ENCODE measurements around the gene LMF1.
A peak's percentile ranks its signal among the peaks of the same experiment; 100 is the strongest.

LMF1 gene

GRCh38 chr16:970766-971581 is at the start of gene LMF1:
LMF1 (minus strand) TSS chr16:970984; CDS start chr16:970980, 4 bp downstream.
- peak; percentile 92 for DNase-seq
- in situ Hi-C loops (cut with MboI; ENCODE audit: low pct_unique_long_range_greater_than_20kb, low sequenced_read_pairs), result no loop called here

GRCh38 chr16:1020091-1020399 is 49.3 kb upstream of the LMF1 start:
- DNase-seq, result no peak
- in situ Hi-C loops (cut with MboI; ENCODE audit: low pct_unique_long_range_greater_than_20kb, low sequenced_read_pairs), result no loop called here

DNA sequence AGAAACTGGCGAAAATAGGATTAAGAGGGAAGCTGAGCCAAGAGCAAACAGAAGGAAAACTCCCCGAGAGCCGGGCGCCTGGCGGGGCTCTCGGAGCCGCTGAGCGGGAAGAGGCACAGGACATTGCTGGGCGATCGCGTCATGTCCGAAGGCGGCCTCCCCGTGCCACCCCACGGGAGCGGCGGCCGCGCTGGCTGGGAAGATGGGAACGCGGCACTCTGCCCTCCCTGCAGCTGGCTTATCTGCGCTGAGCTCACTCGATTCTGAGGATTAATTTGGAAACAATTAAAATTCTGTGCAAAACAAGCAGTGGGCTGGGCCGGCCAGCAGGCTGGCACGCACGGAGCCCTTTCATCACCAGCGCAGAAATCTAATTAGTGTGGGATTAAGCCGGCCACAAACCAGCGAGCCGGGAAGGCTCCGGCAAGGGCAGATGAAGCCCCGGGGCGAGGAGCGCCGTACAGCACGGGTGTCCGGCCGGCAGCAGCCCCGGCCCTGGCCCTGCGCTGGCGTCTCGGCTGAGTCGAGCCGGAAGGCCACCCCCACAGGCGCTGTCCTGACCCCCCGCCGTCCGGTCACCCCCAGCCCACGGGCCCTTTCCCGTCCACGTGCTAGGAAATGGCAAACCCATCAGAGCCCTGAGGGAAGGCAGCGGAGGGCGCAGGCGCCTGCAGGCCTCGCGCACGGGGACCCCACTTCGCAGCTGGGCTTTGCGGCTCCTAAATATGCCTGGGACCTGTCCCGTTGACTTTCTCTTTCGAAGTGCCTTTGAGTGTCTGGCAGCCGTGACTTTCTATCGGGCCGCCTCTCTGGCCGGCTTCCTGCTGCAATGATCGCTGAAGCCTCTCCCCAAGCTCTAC is 48.7 kb upstream of the LMF1 start:
- no peak for DNase-seq
- in situ Hi-C loops (cut with MboI; ENCODE audit: low pct_unique_long_range_greater_than_20kb, low sequenced_read_pairs), result no loop called here

DNA sequence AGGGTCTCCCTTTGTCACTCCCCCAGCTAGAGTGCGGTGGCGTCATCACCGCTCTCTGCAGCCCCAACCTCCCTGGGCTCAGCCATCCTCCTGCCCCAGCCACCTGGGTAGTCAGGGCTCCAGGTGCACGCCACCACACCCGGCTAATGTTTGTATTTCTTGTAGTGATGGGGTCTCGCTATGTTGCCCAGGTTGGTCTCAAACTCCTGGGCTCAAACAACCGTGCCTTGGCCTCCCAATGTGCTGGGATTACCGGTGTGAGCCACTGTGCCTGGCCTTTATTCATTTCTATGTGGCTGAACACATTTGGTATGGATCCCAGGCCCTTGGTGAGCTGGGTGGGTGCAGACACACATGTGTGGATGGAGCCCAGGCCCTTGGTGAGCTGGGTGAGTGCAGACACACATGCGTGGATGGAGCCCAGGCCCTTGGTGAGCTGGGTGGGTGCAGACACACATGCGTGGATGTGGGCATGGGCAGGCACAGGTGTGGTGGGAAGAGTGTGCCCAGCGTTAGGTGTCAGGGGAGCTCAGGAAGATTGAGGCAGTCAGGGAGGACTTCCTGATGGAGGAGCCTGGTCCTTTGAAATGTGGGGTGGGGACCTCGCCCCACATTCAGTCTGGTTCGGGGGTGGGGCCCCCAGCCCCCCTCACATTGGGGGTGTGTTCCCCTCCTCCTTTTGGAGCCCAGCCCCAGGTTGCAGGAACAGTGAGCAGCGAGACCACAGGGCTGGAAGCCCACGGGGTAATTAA is 47.8 kb upstream of the LMF1 start:
- in situ Hi-C loops (cut with MboI; ENCODE audit: low pct_unique_long_range_greater_than_20kb, low sequenced_read_pairs), result no loop called here
- DNase-seq, result no peak

- in situ Hi-C loops (cut with MboI; ENCODE audit: low pct_unique_long_range_greater_than_20kb, low sequenced_read_pairs), result no loop called here
- DNase-seq, result no peak
These were observed 44.1 kb upstream of the LMF1 start for GRCh38 chr16:1014771-1015495.

GRCh38 chr16:1014221-1014620 is 43.4 kb upstream of the LMF1 start:
- DNase-seq, result no peak

DNA sequence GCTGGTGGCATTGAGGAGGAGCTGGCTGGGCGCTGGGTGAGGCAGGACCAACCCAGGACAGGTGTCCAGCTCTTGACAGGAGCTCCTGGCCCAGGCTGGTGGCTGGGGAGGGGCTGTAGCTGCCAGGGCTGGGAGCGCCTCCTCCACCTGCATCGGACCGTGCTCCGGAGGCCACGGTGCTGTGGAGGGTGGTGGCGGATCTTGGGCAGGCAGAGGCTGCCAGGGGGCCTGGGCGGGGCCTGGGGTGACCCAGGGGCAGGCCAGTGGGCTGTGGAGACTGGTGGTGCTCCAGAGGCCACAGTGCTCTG is 42.8 kb upstream of the LMF1 start:
- in situ Hi-C loops (cut with MboI; ENCODE audit: low pct_unique_long_range_greater_than_20kb, low sequenced_read_pairs), result no loop called here
- DNase-seq, result no peak

More at GRCh38 chr16:1014221-1014620, 43.4 kb upstream of the LMF1 start:
- in situ Hi-C loops (cut with MboI; ENCODE audit: low pct_unique_long_range_greater_than_20kb, low sequenced_read_pairs), result no loop called here

GRCh38 chr16:1012722-1013592 is 42.2 kb upstream of the LMF1 start:
- in situ Hi-C loops (cut with MboI; ENCODE audit: low pct_unique_long_range_greater_than_20kb, low sequenced_read_pairs), result no loop called here
- DNase-seq, result no peak

DNA sequence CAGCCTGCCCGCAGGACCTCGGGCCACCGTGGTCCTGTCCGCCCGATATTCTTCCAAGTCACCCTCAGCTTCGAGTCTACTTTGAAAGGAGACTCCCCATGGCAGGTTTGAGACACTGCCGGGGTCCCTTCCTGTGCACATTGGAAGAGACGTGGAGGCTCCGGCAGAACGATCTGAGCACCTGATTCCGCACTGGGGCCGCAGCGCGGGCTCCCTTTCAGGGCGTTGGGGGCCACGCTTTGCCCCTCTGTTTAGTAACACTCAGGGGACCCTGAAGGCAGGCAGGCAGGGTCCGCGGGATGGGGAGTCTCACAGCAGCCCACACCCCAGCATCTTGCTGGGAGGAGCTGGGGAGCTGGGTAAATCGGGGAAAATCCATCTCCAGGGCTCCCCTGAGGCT is 41.4 kb upstream of the LMF1 start:
- in situ Hi-C loops (cut with MboI; ENCODE audit: low pct_unique_long_range_greater_than_20kb, low sequenced_read_pairs), result no loop called here
- DNase-seq, result no peak

- in situ Hi-C loops (cut with MboI; ENCODE audit: low pct_unique_long_range_greater_than_20kb, low sequenced_read_pairs), result no loop called here
- no peak for DNase-seq
These were observed 40.7 kb upstream of the LMF1 start for GRCh38 chr16:1011316-1012082.

DNA sequence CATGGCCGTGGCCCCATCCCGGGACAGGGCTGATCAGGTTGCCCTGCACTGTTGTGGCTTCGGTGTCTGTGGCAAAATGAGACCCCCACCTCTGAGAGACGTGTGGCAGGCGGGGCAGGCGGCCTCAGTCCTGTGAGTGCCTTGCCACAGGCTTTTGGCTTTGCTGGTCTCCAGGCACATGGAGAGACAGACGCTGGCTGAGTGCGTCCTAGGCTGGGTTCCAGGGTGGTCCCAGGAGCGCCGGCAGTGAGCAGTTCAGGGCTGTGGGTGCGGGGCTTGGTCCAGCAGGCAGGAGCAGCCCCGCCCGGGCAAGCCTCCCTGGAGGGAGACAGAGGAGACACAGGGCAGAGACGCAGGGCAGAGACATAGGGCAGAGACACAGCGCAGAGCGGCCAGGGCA is 40.0 kb upstream of the LMF1 start:
- in situ Hi-C loops (cut with MboI; ENCODE audit: low pct_unique_long_range_greater_than_20kb, low sequenced_read_pairs), result no loop called here
- no peak for DNase-seq

GRCh38 chr16:1010251-1010650 is 39.5 kb upstream of the LMF1 start:
- in situ Hi-C loops (cut with MboI; ENCODE audit: low pct_unique_long_range_greater_than_20kb, low sequenced_read_pairs), result no loop called here
- no peak for DNase-seq

DNA sequence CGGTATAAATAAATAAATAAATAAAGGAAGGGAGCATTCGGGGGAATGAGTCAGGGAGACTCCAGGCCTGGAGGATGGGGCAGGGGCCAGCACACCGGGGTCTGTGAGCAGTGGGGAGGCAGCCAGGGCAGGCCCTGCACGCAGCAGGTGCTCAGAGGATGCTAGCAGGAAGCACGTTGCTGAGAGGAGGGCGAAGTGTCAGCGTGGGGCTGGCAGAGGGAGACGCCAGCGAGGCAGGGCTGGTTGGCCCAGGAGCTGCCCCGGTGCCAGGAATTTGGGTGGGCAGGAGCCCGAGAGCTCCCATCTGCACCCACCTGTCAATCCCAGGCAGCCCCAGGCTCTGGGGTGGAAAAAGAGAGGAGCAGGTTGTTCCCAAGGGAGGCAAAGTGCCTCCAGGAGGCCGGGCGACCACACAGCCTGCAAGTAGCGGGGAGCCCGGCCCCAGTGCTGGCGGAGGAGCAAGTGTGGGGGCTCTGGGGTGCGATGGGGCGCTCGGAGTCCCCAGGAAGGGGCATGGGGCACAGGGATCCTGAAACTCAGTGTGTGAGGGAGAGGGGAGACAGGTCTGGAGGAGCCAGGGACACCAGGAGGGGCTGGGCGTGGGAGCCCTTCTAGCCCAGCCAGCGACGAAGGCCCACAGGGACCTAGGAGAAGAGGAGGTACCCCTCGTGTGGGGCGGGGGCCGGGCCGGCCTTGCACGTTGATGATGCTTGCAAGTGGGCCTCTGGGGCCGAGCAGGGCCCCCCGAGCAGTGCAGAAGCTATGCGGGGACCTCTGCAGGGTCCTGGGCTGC is 38.8 kb upstream of the LMF1 start:
- DNase-seq, result no peak
- in situ Hi-C loops (cut with MboI; ENCODE audit: low pct_unique_long_range_greater_than_20kb, low sequenced_read_pairs), result no loop called here

DNA sequence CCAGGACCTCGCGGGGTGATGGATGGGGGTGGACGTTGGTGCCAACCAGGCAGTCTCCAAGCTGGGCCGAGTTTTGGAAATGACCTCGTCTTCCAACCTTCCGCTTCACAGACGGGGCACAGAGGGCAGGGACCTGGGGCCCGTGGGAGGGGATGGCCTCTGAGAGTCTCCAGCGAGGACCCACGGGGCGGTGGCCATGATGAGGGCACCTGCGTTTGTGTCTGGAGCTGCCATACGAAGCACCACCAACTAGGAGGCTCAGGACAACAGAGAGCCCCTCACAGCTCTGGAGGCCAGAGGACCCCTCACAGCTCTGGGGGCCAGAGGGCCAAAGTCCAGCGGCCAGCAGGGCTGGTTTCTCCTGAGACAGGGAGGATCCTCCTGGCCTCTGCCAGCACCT is 37.3 kb upstream of the LMF1 start:
- no peak for DNase-seq
- in situ Hi-C loops (cut with MboI; ENCODE audit: low pct_unique_long_range_greater_than_20kb, low sequenced_read_pairs), result no loop called here

DNA sequence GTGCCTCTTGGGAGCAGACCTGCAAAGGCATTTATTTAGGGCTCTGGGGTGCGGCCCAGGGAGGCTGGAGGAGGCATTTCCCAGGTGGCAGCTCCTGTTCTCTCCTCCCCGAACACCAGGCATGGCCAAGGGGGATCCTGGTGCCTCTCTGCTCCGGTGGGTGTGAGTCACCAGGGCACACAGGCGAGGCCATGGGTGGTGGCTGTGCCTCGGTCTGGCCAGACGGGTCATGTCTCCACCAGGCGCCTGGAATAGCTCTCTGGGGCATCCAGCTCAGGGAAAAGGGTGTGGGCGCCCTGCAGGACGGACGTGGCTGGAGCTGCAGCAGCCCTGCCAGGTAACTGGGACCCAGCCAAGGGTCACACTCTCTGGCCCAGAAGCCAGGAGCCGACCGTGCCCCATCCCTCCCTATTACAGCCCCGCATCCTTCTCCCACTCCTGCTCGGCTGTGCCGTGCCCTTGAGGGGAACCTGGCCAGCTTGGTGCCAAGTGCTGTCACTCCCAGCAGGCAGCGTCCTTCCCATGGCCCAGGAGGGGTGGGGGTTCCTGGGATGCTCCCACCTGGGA is 36.6 kb upstream of the LMF1 start:
- in situ Hi-C loops (cut with MboI; ENCODE audit: low pct_unique_long_range_greater_than_20kb, low sequenced_read_pairs), result no loop called here
- DNase-seq, result no peak

GRCh38 chr16:1006781-1007180 is 36.0 kb upstream of the LMF1 start:
- in situ Hi-C loops (cut with MboI; ENCODE audit: low pct_unique_long_range_greater_than_20kb, low sequenced_read_pairs), result no loop called here
- no peak for DNase-seq

GRCh38 chr16:1005286-1005685 is 34.5 kb upstream of the LMF1 start:
- in situ Hi-C loops (cut with MboI; ENCODE audit: low pct_unique_long_range_greater_than_20kb, low sequenced_read_pairs), result no loop called here
- no peak for DNase-seq

Measured in KBM-7 (cell line).